GM12801 (cell line): ENCODE data around the gene HOPX.

Experiments used
- TF ChIP-seq, protein P1 (sequence below): IDR thresholded peaks from one replicate; pipeline ENCODE4 v1.5.1; 2011; ENCODE audit warnings: control low read depth; ENCODE audit not compliant: insufficient read length; ENCODE audit errors: extremely low read depth

The HOPX gene

DNA sequence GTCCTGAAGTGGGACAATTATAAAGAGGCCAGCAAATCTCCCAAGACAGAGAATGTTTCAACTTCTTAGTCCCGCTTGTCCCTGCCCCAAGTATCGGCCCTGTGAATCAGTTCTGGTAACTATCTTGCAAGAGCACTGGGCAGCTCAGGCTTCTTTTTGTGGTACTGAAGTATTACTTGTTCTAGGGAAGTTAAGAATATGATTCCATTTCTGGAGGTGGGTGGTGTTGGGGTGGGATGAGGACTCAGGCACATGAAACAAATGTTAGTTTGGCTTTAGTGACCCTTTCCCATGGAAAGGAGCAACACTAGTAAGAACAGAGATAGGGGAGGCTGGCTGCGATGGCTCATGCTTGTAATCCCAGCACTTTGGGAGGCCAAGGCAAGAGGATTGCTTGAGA, 28.9 kb downstream of the HOPX start:
- TF ChIP-seq, protein P1, sequence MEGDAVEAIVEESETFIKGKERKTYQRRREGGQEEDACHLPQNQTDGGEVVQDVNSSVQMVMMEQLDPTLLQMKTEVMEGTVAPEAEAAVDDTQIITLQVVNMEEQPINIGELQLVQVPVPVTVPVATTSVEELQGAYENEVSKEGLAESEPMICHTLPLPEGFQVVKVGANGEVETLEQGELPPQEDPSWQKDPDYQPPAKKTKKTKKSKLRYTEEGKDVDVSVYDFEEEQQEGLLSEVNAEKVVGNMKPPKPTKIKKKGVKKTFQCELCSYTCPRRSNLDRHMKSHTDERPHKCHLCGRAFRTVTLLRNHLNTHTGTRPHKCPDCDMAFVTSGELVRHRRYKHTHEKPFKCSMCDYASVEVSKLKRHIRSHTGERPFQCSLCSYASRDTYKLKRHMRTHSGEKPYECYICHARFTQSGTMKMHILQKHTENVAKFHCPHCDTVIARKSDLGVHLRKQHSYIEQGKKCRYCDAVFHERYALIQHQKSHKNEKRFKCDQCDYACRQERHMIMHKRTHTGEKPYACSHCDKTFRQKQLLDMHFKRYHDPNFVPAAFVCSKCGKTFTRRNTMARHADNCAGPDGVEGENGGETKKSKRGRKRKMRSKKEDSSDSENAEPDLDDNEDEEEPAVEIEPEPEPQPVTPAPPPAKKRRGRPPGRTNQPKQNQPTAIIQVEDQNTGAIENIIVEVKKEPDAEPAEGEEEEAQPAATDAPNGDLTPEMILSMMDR = no peak

DNA sequence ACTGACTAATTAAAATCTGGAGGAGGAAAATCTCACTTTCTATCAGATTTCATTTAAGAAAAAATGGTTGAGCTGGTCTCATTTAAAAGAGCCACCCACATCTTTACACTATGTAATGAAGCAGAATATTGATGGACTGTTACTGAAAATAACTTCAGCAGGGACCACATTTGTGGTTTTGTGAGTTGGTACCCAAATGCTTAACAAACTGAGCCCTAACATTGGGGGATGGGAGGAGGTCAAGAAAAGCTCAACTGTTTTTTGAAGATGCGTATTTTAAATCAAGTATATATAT, 30.1 kb downstream of the HOPX start:
- TF ChIP-seq, protein P1 = no peak

DNA sequence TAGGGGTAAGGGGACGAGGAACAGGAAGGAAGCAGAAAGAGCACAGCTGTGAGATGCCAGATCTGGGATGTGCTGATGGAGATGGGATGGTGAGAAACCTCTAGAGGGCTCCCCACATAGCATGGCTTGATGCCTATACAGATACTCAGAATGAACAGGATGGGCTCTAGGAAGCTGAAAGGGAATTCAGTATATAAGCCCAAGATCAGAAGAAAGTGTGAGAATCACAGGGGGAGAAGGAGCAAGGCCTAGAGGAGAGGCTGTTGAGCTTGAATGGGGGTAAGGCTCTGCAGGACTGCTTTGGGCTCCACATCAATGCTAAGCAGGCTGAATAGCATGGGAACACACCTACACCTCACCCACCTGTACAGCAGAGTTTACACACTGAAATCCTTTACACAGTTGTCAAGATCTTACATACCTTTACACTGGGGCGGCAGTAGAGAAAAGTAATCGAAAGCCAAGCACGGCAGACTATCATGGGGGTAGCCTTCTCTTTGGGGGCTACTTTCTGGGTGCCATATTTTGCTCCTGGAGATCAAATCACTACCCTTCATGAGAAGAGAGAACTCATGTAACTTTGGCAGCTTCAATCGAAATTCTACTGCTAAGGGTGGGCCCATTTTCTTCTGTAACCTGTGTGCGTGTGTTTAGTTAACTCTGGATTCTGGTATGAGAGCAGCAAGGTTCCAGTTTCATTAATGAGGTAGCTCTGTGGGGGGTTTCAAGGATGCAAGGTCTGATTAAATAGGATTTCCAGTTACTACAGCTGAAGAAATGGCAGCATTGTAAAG, 30.6 kb downstream of the HOPX start:
- TF ChIP-seq, protein P1 = no peak

DNA sequence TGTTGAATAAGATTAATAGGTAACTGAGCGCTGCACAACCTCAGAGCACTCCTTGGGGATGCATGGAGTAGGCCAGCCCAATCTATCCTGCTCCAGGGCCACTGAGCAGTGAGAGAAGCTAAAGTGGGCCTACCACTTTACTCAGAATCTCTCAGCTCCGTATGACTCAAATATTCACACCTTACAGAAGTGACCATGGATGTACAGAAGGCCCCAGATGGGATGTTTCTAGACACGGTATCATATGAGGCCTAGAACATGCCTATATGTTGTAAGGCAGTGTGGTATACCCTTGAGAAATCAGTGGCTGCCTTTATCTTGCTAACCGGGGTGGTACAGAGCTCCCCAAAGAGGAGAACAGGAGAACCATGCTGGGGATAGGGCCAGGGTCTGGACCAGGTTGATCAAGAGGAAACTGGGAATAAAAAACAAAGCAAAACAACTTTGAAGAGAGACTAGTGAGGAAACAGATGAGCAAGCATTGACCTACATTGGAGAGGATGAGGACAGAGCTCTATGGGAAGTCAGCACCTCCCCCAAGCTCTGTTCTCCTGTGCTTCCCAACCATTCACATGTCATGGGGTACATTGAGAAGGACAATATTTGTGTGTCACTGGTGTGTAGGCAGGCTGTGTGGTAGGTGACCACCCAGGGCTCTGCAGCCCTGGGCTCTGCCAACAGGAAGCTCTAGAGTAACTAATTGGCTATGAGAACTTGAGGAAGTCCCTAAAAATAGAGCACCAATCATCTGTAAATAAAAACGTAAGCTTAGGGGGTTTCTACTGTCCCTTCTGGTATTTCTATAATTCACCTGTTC, 31.4 kb downstream of the HOPX start:
- TF ChIP-seq, protein P1 = no peak

DNA sequence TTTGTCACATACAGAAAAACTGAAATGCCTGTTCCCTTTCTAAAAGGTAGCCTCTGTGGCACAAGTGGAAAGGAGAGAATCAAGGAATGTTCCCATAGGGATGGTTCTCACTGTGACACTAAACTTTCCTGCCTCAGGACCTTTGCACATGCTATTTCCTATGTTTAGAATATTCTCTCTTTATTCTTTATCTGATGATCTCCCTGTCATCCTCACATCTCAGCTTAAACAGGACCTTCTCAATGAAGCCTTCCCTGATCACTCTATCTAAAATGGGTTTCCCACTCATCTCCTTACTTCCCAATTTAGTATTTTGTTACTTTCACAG, 32.3 kb downstream of the HOPX start:
- TF ChIP-seq, protein P1 = no peak

DNA sequence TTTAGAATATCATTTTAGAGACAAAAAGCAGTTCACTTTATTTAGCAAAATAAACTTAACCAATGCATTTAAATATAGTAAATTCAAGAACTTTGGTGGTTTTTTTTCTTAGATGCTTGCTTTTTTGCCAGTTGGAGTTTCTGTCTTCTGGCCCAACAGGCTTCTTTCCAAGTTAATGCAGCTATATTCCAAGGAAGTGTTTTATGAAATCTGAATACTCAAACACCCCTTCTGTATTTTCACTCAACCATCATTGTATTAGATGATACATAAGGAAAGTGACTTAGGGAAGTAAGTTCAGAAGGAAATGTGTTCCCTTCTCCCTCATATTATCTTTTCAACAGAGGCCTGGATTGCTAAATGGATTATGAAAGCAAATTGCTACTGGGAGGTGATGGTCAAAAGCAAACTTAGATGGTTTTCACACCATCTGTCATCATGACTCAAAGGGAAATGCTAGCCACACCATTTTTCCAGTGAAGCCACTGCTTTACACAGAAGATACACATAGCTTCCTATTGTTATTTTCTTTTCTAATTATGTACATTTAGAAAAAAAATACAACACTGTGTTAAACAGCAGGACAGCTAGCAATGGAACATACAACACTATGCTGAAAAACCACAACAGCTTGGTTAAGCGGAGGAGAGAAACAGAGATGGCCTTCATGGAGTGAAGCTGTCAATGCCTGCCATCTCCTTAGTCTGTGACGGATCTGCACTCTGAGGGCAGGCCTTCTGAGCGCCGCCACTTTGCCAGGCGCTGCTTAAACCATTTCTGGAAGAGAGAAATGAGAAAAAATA, 32.9 kb downstream of the HOPX start:
- TF ChIP-seq, protein P1 = no peak

DNA sequence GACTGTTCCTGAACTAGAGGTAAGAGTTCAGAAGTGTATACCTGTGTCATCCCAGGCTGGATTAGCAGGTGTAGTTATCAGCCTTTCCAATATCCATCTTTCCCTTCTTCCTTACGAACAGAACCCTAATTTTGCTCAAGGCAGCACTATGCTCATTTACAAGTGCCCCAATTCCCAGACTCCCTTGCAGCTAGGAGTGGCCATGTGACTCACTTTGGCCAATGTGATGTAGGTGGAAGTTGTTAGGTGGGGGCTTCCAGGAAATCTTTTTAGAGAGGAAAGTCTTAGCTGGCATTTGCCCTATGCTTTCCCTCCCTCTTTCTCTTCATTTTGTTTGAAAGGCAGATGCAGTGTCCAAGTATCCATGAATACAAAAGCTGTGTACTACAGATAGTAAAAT, 34.8 kb downstream of the HOPX start:
- TF ChIP-seq, protein P1 = no peak
